Stimulated activated CD4-positive, alpha-beta T cell treated with anti-CD3 and anti-CD28 coated beads, TNF-alpha, amount 100 ng/mL, for 1 hour (primary cell): ENCODE measurements around the gene DHRSX.
"Not testable (repeated sequence)": the region's sequence is repeated elsewhere in the genome, so short reads cannot be mapped to it uniquely, and the experiment has no call there.

ENCODE experiments used
- DNase-seq, 3 donors: peaks; one replicate each; pipeline ENCODE4 v3.0.0-alpha.2; 2020; ENCODE audit warnings: low read depth in 3 of 3, low spot score in 1 of 3

The DHRSX gene

GRCh38 chrX:2360731-2361130, 140.0 kb downstream of the DHRSX start:
- no peak for DNase-seq

DNA sequence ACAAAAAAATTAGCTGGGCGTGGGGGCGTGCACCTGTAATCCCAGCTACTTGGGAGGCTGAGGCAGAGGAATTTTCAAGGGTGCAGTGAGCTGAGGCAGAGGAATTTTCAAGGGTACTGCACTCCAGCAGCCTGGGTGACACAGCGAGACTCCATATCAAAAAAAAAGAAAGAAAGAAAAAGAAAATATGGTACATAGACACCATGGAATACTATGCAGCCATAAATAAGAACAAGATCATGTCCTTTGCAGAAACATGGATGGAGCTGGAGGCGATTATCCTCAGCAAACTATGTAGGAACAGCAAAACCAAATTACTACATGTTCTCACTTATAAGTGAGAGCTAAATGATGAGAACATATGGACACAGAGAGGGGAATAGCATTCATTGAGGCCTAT, 141.3 kb downstream of the DHRSX start:
- not testable (repeated sequence) for DNase-seq

DNA sequence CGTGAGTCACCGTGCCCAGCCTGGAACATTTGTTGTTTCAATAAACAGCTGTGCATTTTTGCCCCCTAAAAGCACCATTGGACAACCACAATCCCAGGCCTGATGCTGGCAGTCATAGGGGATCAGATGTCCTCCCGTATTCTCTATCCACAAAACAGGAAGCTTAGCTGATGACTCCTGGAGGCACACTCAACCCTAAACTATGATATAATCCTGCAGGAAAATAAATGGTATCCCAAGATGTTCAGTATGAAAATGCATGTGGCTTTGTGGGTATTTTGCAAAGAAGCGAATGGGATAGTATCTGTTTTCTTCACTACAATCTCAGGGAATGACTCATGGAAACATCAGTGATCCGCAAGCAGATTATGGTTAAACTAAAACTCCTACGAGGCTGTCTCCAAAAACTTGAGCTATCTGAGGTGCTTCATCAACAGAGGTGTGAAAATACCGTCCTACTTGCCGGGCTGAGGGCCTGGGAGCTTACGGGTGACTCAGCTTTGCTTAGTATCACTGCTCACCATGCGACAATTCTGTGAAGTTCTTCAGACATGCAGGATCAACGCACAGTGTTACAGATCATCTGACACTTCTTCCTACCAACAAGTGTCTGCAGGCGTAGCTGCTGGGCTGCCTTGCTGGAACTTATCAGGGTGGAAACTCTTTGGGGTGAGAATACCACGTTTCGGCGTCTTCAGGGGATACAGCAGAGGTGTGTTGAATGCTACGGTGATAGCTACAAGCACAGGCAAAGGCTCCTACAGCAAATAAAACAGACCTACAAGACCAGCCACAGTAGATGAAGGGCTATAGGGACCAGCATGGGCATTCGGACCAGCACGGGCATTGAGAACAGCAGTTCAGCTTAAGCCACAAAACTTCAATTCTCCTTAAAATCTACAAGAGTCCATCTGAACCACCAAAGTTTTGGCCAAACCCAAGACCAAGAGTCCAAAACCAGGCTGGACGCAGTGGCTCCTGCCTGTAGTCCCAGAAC, 148.5 kb downstream of the DHRSX start:
- DNase-seq, result no peak

DNA sequence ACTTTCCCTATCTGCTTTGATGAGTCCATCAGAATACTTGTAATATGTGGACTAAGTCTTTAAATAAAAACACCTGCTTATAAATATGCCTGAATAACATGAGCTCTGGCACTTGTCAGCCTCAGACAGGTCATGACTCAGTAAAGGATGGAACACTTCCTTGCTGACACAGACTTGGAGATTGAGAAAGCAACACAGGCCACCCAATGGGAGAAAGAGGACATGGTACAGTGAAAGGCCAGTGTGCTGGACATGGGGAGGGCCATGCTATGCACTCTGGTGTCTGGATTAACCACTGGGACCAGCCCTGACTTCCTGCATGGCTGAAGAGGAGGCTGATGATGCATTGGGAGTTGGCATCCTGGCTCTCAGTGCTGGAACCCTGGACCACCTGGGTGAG, 149.5 kb downstream of the DHRSX start:
- no peak for DNase-seq

DNA sequence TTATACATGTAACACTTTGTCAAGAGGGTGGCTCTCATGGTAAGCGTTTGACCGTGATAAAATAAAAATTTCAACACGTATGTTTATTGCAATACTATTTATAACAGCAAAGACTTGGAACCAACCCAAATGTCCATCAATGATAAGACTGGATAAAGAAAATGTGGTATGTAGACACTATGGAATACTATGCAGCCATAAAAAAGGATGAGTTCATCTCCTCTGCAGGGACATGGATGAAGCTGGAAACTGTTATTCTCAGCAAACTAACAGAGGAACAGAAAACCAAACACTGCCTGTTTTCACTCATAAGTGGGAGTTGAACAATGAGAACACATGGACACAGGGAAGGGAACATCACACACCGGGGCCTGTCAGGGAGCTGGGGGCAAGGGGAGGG, 150.1 kb downstream of the DHRSX start:
- DNase-seq, result not testable (repeated sequence)

GRCh38 chrX:2350036-2350435, 150.7 kb downstream of the DHRSX start:
- DNase-seq, result not testable (repeated sequence)

DNA sequence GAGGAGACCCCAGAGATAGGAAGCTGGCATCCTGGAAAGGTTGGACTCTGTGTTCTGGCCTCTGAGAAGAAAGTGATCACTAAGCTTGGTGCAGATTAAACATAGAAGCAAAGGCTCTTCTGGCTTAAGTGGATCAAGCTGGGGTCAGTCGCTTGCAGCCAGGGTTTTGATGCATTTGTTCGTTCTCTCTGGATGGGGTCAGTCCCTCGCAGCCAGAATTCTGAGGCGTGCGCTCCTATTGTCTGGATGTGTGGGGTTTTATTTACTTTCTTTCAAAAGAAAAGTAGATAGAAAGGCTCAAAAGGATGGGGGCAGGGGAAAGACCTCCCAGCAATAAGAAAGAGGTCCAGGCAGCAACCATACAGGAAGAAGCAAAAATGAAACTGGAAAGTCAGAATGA, 152.6 kb downstream of the DHRSX start:
- no peak for DNase-seq

DNA sequence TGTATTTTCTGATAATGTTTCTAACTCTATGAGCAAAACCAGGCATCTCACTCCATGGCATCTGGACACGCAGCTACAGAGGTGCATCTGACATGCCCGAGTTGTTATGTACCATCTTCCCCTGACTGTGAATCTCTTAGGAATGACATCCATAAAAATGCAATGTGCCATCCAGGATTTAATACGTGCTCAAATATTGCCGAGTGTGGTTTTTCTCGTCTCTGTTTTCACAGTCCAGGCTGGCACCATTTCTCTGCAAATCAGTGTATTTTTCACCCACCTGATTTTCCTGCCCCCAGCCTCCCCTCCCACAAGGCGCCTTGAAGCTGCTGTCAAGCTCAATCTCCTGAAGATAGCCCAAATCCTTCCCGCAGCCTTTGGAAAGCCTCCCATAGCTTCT, 154.6 kb downstream of the DHRSX start:
- DNase-seq, result no peak

GRCh38 chrX:2345562-2345961, 155.2 kb downstream of the DHRSX start:
- no peak for DNase-seq

DNA sequence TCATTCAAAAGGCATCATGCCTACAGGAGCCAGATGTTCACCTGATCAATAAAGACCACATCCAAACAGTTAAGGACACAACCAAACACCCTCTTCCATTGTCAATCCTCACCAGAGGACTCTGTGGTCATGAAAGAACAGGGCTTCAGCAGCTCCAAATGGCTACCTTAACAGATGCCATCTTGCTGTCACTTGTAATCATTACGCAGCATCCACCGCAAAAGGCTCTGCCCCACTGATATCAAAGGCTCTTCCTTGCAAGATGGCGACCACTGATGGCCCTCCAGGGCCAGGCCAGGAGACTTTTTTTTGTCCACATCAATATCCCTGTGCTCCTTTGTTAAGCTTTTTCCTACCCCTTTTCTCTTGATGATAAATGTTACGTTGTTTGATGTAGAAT, 157.4 kb downstream of the DHRSX start:
- DNase-seq, result no peak

DNA sequence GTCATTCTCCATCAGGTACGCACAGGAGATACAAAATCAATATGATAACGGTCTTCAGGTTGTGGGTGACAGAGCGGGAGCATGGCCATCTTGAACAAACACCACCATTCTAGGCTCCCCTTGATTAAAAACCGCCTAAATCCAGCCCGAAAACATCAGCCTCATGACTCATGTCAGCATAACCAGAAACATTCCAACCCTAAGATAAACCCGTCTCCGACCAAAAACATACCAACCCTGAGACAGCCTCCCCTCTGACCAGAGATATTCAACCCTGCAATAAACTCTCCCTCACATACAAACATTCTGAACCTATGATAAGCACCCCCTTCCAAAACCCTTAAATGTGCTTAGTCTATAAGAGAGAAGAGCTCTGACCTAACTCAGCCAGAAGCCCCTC, 157.9 kb downstream of the DHRSX start:
- DNase-seq, result no peak

DNA sequence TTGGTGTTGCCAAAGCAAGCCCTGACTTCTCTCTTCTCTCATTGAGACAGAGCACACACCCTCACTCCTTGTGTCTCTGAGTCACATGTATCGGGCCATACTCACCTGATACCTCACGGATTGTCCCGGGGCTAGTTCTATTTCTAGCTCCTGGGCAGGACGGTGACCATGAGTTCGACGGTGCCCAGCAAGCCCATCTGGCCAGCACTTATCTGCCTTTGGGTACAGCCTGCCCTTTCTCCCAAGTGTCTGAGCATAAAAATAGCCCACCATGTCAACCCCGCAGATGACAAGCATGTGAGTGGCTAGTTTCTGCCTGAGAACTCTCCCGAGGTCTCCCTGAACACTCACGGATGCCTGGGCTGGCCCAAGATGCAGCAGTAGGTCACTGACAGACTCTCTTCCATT, 158.5 kb downstream of the DHRSX start:
- no peak for DNase-seq

DNA sequence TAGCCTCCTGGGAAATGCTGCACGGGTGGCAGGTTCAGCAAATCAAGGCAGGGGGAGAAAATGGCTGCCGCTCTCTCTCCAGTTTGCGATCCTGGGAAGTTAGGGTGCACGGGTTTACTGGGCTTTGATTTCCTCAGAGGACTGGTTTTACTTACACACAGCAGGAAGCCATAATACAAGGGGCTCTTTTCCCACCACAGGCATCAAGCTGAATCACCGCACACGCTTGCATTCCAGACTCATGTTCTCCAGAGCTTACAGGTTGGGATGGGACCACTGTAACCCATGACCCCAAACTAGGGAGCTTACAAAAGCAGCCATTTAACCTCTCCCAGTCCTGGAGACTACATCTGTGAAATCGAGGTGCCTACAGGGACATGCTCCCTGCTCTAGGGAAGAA, 159.8 kb downstream of the DHRSX start:
- DNase-seq, result no peak

DNA sequence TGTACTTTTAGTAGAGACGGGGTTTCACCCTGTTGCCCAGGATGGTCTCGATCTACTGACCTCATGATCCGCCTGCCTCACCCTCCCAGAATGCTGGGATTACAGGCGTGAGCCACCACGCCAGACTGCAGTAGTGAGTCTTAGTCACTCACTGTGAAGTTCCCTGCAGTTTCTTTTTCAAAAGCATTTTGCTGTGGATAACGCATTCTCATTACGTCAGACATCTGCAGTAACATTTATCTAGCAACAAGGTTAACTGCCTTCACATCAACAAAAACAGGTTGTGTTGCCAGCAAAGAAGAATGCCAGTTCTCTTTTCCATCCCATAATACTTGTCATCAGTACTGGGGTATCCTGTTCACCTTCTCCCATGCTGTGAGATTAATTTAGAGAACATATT, 164.6 kb downstream of the DHRSX start:
- DNase-seq, result no peak

DNA sequence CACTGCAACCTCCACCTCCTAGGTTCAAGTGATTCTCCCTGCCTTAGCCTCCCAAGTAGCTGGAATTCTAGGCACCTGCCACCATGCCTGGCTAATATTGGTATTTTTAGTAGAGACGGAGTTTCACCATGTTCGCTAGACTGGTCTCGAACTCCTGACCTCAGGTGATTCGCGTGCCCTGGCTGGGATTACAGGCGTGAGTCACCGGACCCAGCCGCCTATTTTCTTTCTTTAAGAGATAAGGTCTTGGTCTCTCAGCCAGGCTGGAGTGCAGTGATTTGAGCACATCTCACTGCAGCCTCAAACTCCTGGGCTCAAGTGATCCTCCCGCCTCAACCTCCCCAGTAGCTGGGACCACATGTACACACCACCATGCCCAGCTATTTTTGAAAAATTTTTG, 166.5 kb downstream of the DHRSX start:
- DNase-seq, result no peak

DNA sequence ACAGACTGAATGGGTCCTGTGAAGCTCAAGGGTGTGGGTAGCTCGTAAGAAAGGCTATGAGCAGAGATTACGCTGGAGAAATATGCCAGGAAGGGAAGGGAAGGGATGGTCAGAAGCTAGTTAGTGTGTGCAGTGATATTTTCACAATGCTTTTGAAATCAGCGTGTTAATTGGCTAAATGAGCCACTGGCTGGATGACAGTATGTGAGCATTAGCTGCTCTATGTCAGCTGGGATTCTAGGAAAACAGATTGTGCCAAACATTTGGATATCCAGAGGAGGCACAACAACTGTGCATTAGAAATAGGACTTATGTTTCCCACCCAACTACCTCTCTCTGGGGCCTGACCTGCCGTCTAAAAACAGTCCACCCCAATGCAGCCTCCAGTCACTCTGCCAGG, 168.5 kb downstream of the DHRSX start:
- no peak for DNase-seq

DNA sequence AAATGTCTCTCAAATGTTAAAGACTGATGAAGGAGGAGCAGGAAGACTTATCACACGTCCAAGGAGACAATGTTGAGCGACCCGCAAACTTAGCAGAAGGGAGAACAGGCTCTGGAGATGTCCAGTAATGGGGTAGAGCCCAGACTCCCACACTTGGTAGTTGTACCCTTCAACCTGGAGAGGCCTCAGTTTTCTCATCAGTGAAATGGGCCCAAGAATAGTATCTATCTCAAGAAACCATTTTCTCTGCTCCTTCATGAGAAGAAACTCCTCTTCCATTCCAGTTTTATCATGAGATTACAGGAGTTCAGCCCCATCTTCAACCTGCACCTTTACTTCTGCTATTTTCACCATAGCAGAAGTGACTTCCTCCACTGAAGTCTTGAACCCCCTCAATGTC, 169.9 kb downstream of the DHRSX start:
- no peak for DNase-seq

DNA sequence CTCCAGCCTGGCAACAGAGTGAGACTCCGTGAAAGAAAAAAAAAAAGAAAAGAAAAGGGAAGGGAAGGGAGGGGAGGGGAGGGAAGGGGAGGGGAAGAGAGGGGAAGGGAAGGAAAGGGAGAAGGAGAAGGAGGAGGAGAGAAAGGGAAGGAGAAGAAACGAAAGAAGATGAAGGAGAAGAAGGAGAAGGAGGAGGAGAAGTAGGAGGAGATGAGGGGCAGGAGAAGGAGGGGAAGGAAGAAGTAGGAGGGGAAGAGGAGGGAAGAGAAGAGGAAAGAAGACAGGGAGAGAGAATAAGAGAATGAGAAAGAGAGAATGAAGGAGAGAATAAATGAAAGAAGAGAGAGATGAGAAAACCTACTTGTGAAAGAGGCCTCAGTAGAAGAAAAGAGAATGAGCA, 170.3 kb downstream of the DHRSX start:
- DNase-seq, result no peak

DNA sequence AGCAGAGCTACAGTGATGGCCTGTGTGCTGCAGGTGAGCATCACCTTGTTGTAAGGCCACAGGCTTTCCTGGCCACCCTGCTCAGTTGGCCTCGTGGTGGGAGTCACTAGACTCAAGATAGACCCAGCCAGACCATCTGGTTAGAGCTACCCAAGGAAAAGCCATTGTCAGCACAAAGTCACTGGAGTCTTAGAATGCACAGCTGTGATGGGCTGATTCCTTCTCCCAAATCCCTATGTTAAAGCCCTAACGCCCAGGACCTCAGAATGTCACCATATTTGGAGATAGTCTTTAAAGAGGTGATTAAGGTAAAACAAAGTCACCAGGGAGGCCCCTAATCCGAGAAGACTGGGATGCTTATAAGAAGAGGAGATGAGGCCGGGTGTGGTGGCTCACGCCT, 173.4 kb downstream of the DHRSX start:
- DNase-seq, result no peak

DNA sequence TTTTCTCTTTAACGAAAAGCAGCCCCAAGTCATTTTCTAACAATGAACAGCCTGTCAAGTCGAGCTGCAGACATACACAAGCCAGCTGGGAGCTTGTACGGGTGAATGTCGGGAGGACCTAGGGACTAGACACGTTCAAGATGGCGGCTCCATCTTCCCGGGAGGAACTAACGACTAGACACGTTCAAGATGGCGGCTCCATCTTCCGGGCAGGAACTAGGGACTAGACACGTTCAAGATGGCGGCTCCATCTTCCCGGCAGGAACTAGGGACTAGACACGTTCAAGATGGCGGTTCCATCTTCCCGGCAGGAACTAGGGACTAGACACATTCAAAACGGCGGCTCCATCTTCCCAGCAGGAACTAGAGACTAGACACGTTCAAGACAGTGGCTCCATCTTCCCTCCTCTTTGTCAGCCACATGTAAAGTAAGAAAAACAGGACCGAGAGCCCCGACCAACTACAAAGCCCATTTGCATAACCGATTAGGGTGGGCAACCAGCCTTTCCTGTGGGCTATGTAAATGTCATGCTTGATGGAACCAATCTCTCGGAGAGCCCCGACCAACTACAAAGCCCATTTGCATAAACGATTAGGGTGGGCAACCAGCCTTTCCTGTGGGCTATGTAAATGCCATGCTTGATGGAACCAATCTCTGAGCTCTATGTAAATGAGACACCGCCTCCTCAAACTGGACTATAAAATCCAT, 175.5 kb downstream of the DHRSX start:
- DNase-seq, result peak in 1 of 3 donors; percentile 9

- DNase-seq, result no peak
These were observed 176.6 kb downstream of the DHRSX start for GRCh38 chrX:2324151-2324550.

GRCh38 chrX:2321411-2321810, 179.4 kb downstream of the DHRSX start:
- no peak for DNase-seq
